ENCODE results near the gene BPIFB2.

BPIFB2 gene

DNA sequence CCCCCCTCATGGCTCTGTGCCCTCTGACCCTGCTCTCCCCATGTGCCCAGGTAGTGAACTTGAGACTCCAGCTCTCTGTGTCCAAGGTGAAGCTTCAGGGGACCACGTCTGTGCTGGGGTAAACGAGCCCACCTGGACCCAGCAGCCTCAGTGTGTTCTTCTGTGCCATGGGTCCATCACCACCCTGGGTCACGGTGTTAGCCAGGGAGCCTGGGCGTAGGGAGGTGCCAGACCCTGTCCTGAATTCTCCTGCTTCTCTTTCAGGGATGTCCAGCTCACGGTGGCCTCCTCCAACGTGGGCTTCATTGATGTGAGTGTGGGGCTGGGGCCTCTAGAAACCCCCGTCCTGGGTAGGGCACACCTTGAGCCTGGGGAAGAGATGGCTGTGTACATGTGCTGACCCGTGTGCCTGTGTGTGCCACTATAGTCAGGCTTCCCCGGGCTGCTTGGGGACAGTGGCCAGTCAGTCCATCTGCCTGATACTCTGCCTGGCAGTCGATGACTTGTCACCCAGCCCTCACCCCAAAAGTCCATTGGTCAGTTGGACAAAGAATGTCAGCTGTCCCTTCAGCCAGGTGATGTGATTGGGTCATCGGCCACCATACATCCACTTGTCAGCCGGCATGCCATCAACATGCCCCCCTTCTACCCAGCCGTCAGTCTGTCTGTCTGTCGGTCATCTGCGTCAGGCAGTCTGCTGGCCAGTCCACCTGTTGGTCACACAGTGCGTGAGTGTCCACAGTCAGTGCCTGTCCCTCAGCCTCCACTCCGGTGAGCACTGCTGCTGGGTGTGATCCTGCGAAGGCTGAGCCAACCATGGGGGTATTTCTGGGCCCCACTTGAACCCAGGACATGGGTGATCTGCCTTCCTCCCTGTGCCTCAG lies 13.0 kb downstream of the BPIFB2 start:
- no peak for DNase-seq (ENCODE audit: low read depth, low spot score)

DNA sequence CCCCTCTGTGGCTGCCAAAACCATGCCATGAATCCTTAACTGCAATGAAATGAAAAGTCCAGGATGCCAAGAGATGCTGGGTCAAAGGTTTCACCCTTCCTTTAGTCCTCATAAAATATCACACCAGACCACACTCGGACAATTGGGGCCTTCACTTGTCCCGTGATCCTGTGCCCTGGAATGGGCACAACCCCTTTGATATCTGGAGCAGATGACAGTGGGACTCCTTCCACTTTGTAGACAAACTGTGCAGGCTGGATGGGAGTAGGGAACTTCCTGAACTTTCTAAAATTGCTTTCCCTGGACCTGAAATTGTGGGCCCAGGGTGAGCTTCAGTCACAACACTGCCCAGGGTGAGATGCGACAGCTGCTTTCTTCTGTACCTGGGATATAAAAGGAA lies 14.4 kb downstream of the BPIFB2 start:
- no peak for DNase-seq (ENCODE audit: low read depth, low spot score)

DNA sequence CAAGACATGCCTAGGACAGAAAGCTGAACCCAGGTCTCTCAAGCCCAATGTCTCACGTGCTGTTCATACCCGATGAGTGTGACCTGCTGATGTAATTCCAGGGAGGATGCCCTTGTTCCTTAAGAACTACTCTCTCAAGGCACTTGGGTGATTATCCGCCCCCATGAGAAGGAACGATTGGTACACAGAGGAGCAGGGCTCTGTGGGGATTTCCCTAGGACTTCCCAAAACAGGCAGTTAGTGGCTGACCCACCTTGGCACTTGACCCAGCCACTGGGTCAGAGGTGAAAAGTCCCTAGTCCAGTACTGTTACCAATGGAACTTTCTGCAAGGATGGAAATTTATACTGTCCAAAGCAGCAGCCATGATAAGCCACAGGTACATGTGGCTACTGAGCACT lies 14.8 kb downstream of the BPIFB2 start:
- DNase-seq (ENCODE audit: low read depth, low spot score): no peak

- no peak for DNase-seq (ENCODE audit: low read depth, low spot score)
Observed at GRCh38 chr20:33022694-33023438, 15.4 kb downstream of the BPIFB2 start.

GRCh38 chr20:33023439-33024242 lies 16.1 kb downstream of the BPIFB2 start:
- DNase-seq (ENCODE audit: low read depth, low spot score): no peak

- no peak for DNase-seq (ENCODE audit: low read depth, low spot score)
Observed at GRCh38 chr20:33024243-33024560, 16.7 kb downstream of the BPIFB2 start.

GRCh38 chr20:33024609-33025317 lies 17.3 kb downstream of the BPIFB2 start:
- DNase-seq (ENCODE audit: low read depth, low spot score): no peak

DNA sequence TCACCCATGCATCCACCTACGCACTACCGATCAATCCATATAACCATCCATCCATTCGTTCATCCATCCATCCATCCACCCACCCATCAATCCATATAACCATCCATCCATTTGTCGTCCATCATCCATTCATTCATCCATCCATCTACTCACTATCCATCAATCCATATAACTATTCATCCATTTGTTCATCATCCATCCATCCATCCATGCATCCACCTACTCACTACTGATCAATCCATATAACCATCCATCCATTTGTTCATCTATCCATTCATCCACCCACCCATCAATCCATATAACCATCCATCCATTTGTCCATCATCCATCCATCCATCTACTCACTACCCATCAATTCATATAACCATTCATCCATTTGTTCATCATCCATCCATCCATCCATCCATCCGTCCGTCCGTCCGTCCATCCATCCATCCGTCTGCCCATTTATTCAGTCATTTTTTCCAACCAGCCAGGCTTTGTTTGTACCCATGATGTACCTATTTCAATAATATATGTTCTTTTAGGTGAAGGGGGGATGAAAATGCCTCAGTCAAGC lies 17.9 kb downstream of the BPIFB2 start:
- no peak for DNase-seq (ENCODE audit: low read depth, low spot score)

DNA sequence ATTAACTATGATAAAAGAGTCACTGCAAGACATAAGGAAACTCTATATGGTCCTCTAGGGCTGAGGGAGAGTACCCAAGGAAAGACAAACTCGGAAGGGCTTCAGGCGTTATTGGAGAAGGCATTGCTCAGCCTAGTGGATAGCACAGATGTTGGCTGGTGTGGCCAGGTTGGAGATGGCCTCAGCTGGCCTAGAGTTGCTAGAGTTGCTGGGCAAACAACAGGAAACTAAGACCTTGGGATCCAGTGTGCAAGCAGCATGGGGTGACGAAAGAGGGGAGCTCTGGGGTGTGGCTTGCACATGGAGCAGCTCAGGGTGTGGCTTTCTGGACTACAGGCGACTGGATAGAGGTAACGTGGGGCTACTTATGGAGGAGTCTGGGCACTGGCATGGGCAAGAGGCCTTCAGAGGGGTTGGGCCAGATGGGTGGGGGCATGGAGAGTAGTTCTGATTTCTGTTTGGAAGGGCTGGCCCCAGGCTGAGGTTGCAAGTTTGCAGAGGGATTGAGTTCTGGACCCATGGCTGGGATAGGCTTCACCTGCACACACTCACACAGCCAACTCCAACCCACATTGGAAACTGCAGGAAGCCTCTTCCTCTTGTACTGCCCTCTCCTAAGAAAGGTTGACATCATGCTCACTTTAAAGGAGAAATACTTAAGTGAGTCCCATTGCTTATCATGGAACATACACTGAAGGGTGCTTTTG lies 18.7 kb downstream of the BPIFB2 start:
- no peak for DNase-seq (ENCODE audit: low read depth, low spot score)

DNA sequence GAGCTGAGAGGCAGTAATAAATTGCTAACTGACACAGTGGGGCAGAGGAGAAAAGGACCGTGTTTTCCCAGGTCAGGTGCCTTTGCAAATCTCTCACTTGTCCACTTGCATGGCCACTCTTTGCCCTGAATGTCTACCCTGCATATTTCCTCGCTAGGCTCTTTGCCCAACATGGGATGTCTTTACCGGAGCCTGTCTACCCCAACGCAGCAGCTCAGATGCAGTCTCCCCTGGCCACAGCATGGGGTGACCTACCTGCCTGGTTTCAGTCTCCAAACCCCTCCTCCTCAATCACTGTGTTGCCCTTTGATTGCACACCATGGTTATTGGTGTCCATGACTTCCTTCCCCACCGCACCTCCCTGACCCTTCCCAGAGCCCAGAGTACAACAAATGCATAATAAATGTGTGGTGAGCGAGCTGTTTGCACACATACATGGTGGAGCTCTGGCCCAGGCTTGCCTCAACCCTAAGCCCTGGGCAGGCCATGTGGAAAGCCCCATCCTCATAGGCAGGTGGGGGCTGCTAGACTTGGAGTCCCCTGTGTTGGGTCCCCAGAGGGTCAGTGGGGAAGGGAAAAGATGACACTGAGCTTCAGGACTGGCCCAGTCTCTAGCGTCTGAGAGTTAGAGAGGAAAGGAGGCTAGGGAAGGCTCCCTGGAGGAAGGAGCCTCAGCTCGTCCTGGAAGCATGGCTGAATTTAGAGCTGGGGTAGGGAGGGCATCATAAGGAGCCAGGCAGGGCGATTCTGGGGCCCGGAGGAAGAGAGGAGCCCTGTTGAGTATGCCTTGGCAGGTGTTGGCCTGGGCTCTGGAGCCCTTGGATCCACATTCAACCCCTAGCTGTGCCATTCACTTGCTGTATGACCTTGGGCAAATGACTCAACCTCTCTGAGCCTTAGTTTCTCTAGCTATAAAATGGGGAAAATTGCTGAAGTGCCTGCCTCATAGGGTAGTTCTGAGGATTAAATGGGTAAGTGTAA lies 19.6 kb downstream of the BPIFB2 start:
- no peak for DNase-seq (ENCODE audit: low read depth, low spot score)

GRCh38 chr20:33027769-33028751 lies 20.6 kb downstream of the BPIFB2 start:
- DNase-seq (ENCODE audit: low read depth, low spot score): no peak

DNA sequence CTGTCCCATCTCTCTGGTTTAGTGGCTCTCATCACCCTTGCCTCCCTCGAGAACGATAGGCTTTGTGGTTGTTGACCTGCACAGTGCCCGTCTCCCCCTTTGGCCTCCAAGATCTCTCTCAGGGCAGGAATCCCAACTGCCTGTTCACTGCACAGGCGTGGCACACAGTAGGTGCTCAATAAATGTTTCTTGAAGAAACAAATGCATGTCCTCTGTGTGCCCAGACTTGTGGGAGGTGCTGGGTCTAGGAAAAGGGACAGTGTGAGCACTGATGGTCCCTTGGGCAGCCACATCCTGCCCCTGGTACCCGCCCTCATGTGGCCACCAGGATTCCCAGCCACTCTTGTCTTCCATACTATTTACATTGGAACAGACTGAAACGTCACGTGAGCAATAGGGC lies 21.4 kb downstream of the BPIFB2 start:
- no peak for DNase-seq (ENCODE audit: low read depth, low spot score)

DNA sequence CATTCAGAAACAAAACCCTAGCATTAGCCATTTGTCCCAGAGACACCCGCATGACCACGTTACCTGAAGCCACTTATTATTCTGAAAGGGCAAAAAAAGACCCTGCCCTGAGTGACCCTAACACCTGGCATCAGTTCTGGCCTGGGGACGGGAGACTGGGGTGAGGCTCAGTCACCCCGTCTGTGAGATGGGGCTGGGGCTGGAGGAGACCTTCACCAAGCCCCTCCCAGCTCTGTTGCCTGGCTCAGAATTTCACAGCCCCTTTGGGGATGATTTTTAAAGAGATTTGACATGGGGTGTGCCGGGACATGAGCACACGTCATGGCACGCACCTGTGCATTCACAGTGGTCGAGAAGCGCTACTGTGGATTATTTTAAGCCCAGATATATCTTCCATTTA lies 22.6 kb downstream of the BPIFB2 start:
- no peak for DNase-seq (ENCODE audit: low read depth, low spot score)

DNA sequence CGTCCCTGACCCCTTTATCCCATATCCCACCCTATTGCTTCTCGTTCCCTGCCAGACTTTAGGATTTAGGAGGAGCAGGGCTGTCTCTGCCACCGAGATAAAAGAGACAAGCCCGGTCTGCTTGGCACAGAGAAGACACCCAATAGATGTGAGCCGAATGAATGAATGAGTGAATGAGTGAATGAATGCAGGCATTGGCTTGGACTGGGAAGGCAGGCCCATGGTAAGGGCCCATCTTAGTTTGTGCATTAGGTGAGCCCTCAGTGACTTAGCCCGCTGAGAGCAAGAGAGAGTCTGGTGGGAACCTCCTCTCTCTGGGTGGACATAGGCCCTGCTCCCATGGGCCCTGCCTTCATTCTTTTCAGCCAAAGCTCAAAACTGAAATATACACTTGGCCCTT lies 23.1 kb downstream of the BPIFB2 start:
- no peak for DNase-seq (ENCODE audit: low read depth, low spot score)

DNA sequence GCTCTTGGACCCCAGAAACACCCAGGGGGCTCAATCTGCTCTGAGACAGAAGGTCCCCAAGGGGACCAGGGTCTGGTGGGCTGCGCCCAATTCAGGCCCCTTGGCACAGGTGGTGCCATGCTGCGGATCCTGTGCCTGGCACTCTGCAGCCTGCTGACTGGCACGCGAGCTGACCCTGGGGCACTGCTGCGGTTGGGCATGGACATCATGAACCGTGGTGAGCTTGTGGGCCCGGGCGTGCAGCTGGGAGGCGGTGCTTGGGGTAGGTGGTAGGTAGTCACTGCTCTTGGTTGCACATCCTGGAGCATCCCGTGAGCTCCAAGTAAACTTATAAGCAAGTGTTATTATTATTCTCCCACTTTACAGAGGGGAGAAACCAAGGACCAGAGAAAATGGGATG lies 24.0 kb downstream of the BPIFB2 start, which contains the start of gene BPIFB6:
Gene BPIFB6 (plus strand): TSS at position 118 of the 400 bp plus-strand sequence. CDS start 0 bp downstream, at position 118.
- no peak for DNase-seq (ENCODE audit: low read depth, low spot score)

GRCh38 chr20:33032555-33032954 lies 25.1 kb downstream of the BPIFB2 start:
- DNase-seq (ENCODE audit: low read depth, low spot score): no peak

DNA sequence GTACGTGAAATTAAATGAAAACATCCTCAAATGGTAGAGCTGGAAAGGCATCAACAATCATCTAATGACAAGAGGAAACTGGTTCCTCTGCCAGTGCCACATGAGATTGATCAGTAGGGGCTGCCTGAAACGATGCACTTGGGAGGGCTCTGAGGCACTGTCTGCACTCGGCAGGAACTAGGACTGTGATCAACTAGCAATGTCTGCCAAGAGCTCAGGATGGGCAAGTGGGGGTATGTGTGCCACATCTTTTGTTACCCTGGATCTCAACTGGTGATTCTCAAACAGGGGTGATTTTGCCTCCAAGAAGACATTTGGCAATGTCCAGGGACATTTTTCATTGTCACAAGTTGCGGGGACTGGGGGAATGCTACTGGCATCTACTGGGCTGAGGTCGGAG lies 25.9 kb downstream of the BPIFB2 start:
- DNase-seq (ENCODE audit: low read depth, low spot score): no peak

- DNase-seq (ENCODE audit: low read depth, low spot score): no peak
Observed at GRCh38 chr20:33034115-33034514, 26.6 kb downstream of the BPIFB2 start.

Measured in astrocyte of the hippocampus (primary cell).